Gastroesophageal sphincter (tissue), 4 donors: ENCODE data around the gene OAS1. TPM values are rescaled to one million over a fixed set of nuclear protein-coding genes. Genes with fewer than 3 reads are reported as not detected.

Experiments
- ATAC-seq: fragments of 150-250 bp; one replicate; pipeline ENCODE4 v1.9.1; 2016; ENCODE audit warnings: mild to moderate bottlenecking, moderate library complexity
- H3K27ac ChIP-seq, 4 donors: fragments of 200-600 bp; sonication (generic) in 3 of 4; 1 replicate in 3 of 4; 2 replicates in 1 of 4; pipeline ENCODE4 v1.5.1; 2016 to 2019
- H3K27me3 ChIP-seq: fragments of 200-600 bp; sonication (generic); one replicate; pipeline ENCODE4 v1.5.1; 2019
- H3K36me3 ChIP-seq, 2 donors: fragments of 200-600 bp; sonication (generic); one replicate each; pipeline ENCODE4 v1.5.1; 2019; ENCODE audit warnings: control low read depth in 1 of 2
- H3K4me1 ChIP-seq, 3 donors: fragments of 200-600 bp; sonication (generic); 1 replicate in 2 of 3; 2 replicates in 1 of 3; pipeline ENCODE4 v1.5.1; 2016 to 2019; ENCODE audit warnings: control low read depth in 2 of 3
- H3K4me3 ChIP-seq, 2 donors: fragments of 200-600 bp; sonication (generic); one replicate each; pipeline ENCODE4 v1.5.1; 2019; ENCODE audit warnings: mild to moderate bottlenecking in 1 of 2, moderate library complexity in 1 of 2
- H3K9me3 ChIP-seq, 3 donors: fragments of 200-600 bp; sonication (generic); one replicate each; pipeline ENCODE4 v1.5.1; 2017 to 2019; ENCODE audit warnings: control low read depth in 2 of 3
- CTCF ChIP-seq, 4 experiments: fragments of 200-600 bp in 2 of 4; fragments of 450-650 bp in 2 of 4; sonication (generic) in 1 of 4; IDR thresholded peaks; one replicate each; pipeline ENCODE4 v1.5.1; 2017 to 2019; ENCODE audit warnings: antibody characterized with exemption in 4 of 4, mild to moderate bottlenecking in 2 of 4, moderate library complexity in 2 of 4
- EP300 ChIP-seq: sonication (generic); formaldehyde crosslinking; IDR thresholded peaks from one replicate; pipeline ENCODE4 v1.6.1; 2017; ENCODE audit warnings: antibody characterized with exemption, mild to moderate bottlenecking
- POLR2A ChIP-seq, 2 donors: fragments of 450-650 bp; IDR thresholded peaks; one replicate each; pipeline ENCODE4 v1.6.1; 2017; ENCODE audit warnings: antibody characterized with exemption in 2 of 2, mild to moderate bottlenecking in 2 of 2, moderate library complexity in 1 of 2
- POLR2AphosphoS5 ChIP-seq: sonication (generic); formaldehyde crosslinking; IDR thresholded peaks from one replicate; pipeline ENCODE4 v1.6.1; 2017; ENCODE audit warnings: antibody characterized with exemption
- WGBS, 2 donors: methylation state at CpG; one replicate each; pipeline ENCODE4 v1.1.5; 2018; ENCODE audit warnings: low coverage in 1 of 2; 5-methylcytosine and 5-hydroxymethylcytosine counted together
- total RNA-seq, 4 donors: library from RNA; depleted of rRNA; stranded (reverse); fragments of >200 nt; gene quantifications; one replicate each; pipeline ENCODE4 v1.1.0, GENCODE V29; 2016

OAS1 gene
- total RNA-seq, 4 donors from 2014 or later = 4.8 to 17.0 (median 7.6) TPM

GRCh38 chr12:112900298-112901145 is 6.2 kb upstream of the OAS1 start:
- 86 to 88% methylated on average over 9 of the region's 11 CpGs for WGBS, 2 donors
- TF ChIP-seq EP300 = no peak
- TF ChIP-seq POLR2AphosphoS5 = no peak
- TF ChIP-seq POLR2A (IDR thresholded peaks at IDR 0.05) = no peak
- TF ChIP-seq CTCF (IDR thresholded peaks at IDR 0.05) = peak in 3 of 4 experiments; percentile 47 to 63 (median 54)
- no peak for ATAC-seq

DNA sequence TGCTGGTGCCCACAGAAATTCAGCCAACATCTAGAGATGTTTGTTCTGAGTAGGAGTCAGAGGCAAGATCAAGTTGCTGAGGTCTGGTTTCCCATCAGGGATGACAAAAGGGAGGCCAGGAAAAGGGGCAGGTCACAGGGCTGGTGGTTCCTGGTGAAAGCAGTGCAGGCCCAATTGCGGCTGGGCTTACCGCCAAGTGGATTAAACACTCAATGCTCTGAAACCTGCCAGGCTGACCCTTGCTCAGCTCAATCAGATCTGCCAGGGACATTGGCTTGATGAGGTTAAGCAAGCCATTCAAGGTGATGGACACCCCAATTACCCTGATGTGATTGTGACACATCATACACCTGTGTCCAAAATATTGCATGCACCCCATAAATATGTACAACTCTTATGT is 5.5 kb upstream of the OAS1 start:
- no peak for ATAC-seq
- no peak overlapping the region for H3K4me3 ChIP-seq
- 100% methylated on average over 2 of the region's 2 CpGs; no CpG with 5 or more reads in 1 of the 2 donors for WGBS, 2 donors
- H3K36me3 ChIP-seq = no peaks in the 10 kb centered on the region
- no peak overlapping the region for H3K27ac ChIP-seq
- peaks cover 24% of the 10 kb centered on the region for H3K27me3 ChIP-seq
- H3K4me1 ChIP-seq = peaks cover 0 to 17% (median 7%) of the 10 kb centered on the region in 3 donors
- no peaks in the 10 kb centered on the region for H3K9me3 ChIP-seq
- no peak for TF ChIP-seq POLR2AphosphoS5
- no peak for TF ChIP-seq CTCF (IDR thresholded peaks at IDR 0.05)
- no peak for TF ChIP-seq POLR2A (IDR thresholded peaks at IDR 0.05)
- TF ChIP-seq EP300 = no peak

More at GRCh38 chr12:112900298-112901145, 6.2 kb upstream of the OAS1 start:
- Histone ChIP-seq H3K4me1 (peaks cover 0 to 9% (median 0%) of the 10 kb centered on the region in 3 donors), H3K36me3 (no peaks in the 10 kb centered on the region), H3K27me3 (peaks cover 30% of the 10 kb centered on the region), H3K4me3 (no peak overlapping the region), H3K9me3 (no peaks in the 10 kb centered on the region), H3K27ac (no peak overlapping the region)

- Histone ChIP-seq H3K27ac (no peak overlapping the region), H3K36me3 (no peaks in the 10 kb centered on the region), H3K9me3 (no peaks in the 10 kb centered on the region), H3K4me3 (no peak overlapping the region), H3K27me3 (no peaks in the 10 kb centered on the region), H3K4me1 (peaks cover 0 to 42% (median 7%) of the 10 kb centered on the region in 3 donors)
- ATAC-seq = no peak
- no peak for TF ChIP-seq CTCF (IDR thresholded peaks at IDR 0.05)
- TF ChIP-seq POLR2AphosphoS5 = no peak
- no peak for TF ChIP-seq POLR2A (IDR thresholded peaks at IDR 0.05)
- TF ChIP-seq EP300 = no peak
Measured at GRCh38 chr12:112904571-112904970, 2.2 kb upstream of the OAS1 start.

- H3K27ac ChIP-seq = no peak overlapping the region
- peaks cover 0 to 3% of the 10 kb centered on the region in 2 donors for H3K36me3 ChIP-seq
- H3K4me1 ChIP-seq = peaks cover 0 to 42% (median 7%) of the 10 kb centered on the region in 3 donors
- TF ChIP-seq POLR2AphosphoS5 (no peak), POLR2A (IDR thresholded peaks at IDR 0.05) (no peak), EP300 (no peak), CTCF (IDR thresholded peaks at IDR 0.05) (no peak)
- WGBS, 2 donors = 80 to 100% methylated on average over 1 to 4 of the region's 4 CpGs
- H3K4me3 ChIP-seq = no peak overlapping the region
- ATAC-seq = no peak
- no peaks in the 10 kb centered on the region for H3K27me3 ChIP-seq
- no peaks in the 10 kb centered on the region for H3K9me3 ChIP-seq
Measured at GRCh38 chr12:112905451-112906089, 1.2 kb upstream of the OAS1 start.
